ENCODE results near the gene AMPD1. TPM values are rescaled to one million over a fixed set of nuclear protein-coding genes. Genes with fewer than 3 reads are reported as not detected.

Gene AMPD1
- total RNA-seq, 1 donor from 2014 or later, result not detected

GRCh38 chr1:114668373-114668772 lies 27.0 kb downstream of the AMPD1 start:
- H3K4me3 Mint-ChIP-seq (ENCODE audit: low read depth), result no peak overlapping the region
- DNase-seq (ENCODE audit: low spot score), result no peak
- no peak overlapping the region for H3K27ac Mint-ChIP-seq
- no peaks in the 10 kb centered on the region for H3K36me3 Mint-ChIP-seq (ENCODE audit: low read depth)
- intact Hi-C loops (cut with micrococcal nuclease), result no loop called here
- H3K4me1 Mint-ChIP-seq (ENCODE audit: low read depth), result peaks cover 4% of the 10 kb centered on the region
- no peaks in the 10 kb centered on the region for H3K9me3 Mint-ChIP-seq
- peaks cover 31% of the 10 kb centered on the region for H3K27me3 Mint-ChIP-seq (ENCODE audit: low read depth)

- Mint-ChIP-seq H3K9me3 (no peaks in the 10 kb centered on the region), H3K4me3 (ENCODE audit: low read depth) (no peak overlapping the region), H3K36me3 (ENCODE audit: low read depth) (no peaks in the 10 kb centered on the region), H3K27ac (no peak overlapping the region), H3K27me3 (ENCODE audit: low read depth) (peaks cover 29% of the 10 kb centered on the region), H3K4me1 (ENCODE audit: low read depth) (peaks cover 4% of the 10 kb centered on the region)
- DNase-seq (ENCODE audit: low spot score), result no peak
- intact Hi-C loops (cut with micrococcal nuclease), result no loop called here
Measured at GRCh38 chr1:114666954-114667353, 28.4 kb downstream of the AMPD1 start.

- H3K27ac Mint-ChIP-seq, result no peak overlapping the region
- no peak for DNase-seq (ENCODE audit: low spot score)
- H3K4me1 Mint-ChIP-seq (ENCODE audit: low read depth), result no peaks in the 10 kb centered on the region
- no peaks in the 10 kb centered on the region for H3K36me3 Mint-ChIP-seq (ENCODE audit: low read depth)
- peaks cover 24% of the 10 kb centered on the region for H3K27me3 Mint-ChIP-seq (ENCODE audit: low read depth)
- H3K9me3 Mint-ChIP-seq, result no peaks in the 10 kb centered on the region
- no peak overlapping the region for H3K4me3 Mint-ChIP-seq (ENCODE audit: low read depth)
- intact Hi-C loops (cut with micrococcal nuclease), result no loop called here
Measured at GRCh38 chr1:114660238-114660637, 35.1 kb downstream of the AMPD1 start.

GRCh38 chr1:114651893-114652292 lies 43.5 kb downstream of the AMPD1 start:
- no peak overlapping the region for H3K27ac Mint-ChIP-seq
- intact Hi-C loops (cut with micrococcal nuclease), result no loop called here
- H3K4me1 Mint-ChIP-seq (ENCODE audit: low read depth), result no peaks in the 10 kb centered on the region
- H3K36me3 Mint-ChIP-seq (ENCODE audit: low read depth), result no peaks in the 10 kb centered on the region
- no peaks in the 10 kb centered on the region for H3K27me3 Mint-ChIP-seq (ENCODE audit: low read depth)
- H3K9me3 Mint-ChIP-seq, result no peaks in the 10 kb centered on the region
- no peak for DNase-seq (ENCODE audit: low spot score)
- H3K4me3 Mint-ChIP-seq (ENCODE audit: low read depth), result no peak overlapping the region

- H3K4me3 Mint-ChIP-seq (ENCODE audit: low read depth), result no peak overlapping the region
- H3K27ac Mint-ChIP-seq, result no peak overlapping the region
- no peaks in the 10 kb centered on the region for H3K4me1 Mint-ChIP-seq (ENCODE audit: low read depth)
- no peaks in the 10 kb centered on the region for H3K36me3 Mint-ChIP-seq (ENCODE audit: low read depth)
- H3K9me3 Mint-ChIP-seq, result no peaks in the 10 kb centered on the region
- intact Hi-C loops (cut with micrococcal nuclease), result no loop called here
- DNase-seq (ENCODE audit: low spot score), result no peak
- H3K27me3 Mint-ChIP-seq (ENCODE audit: low read depth), result peaks cover 5% of the 10 kb centered on the region
Measured at GRCh38 chr1:114648503-114648902, 46.8 kb downstream of the AMPD1 start.

- H3K27ac Mint-ChIP-seq, result no peak overlapping the region
- intact Hi-C loops (cut with micrococcal nuclease), result no loop called here
- no peaks in the 10 kb centered on the region for H3K36me3 Mint-ChIP-seq (ENCODE audit: low read depth)
- H3K4me3 Mint-ChIP-seq (ENCODE audit: low read depth), result no peak overlapping the region
- no peak for DNase-seq (ENCODE audit: low spot score)
- no peaks in the 10 kb centered on the region for H3K4me1 Mint-ChIP-seq (ENCODE audit: low read depth)
- H3K9me3 Mint-ChIP-seq, result no peaks in the 10 kb centered on the region
- H3K27me3 Mint-ChIP-seq (ENCODE audit: low read depth), result peaks cover 21% of the 10 kb centered on the region
Measured at GRCh38 chr1:114641377-114641776, 54.0 kb downstream of the AMPD1 start.

GRCh38 chr1:114638910-114639309 lies 56.4 kb downstream of the AMPD1 start:
- no peak for DNase-seq (ENCODE audit: low spot score)
- H3K27me3 Mint-ChIP-seq (ENCODE audit: low read depth), result peaks cover 20% of the 10 kb centered on the region
- H3K9me3 Mint-ChIP-seq, result no peaks in the 10 kb centered on the region
- H3K4me1 Mint-ChIP-seq (ENCODE audit: low read depth), result no peaks in the 10 kb centered on the region
- H3K36me3 Mint-ChIP-seq (ENCODE audit: low read depth), result no peaks in the 10 kb centered on the region
- no peak overlapping the region for H3K27ac Mint-ChIP-seq
- H3K4me3 Mint-ChIP-seq (ENCODE audit: low read depth), result no peak overlapping the region
- intact Hi-C loops (cut with micrococcal nuclease), result no loop called here

GRCh38 chr1:114632427-114632826 lies 62.9 kb downstream of the AMPD1 start:
- intact Hi-C loops (cut with micrococcal nuclease), result no loop called here
- Mint-ChIP-seq H3K4me1 (ENCODE audit: low read depth) (no peaks in the 10 kb centered on the region), H3K36me3 (ENCODE audit: low read depth) (no peaks in the 10 kb centered on the region), H3K9me3 (no peaks in the 10 kb centered on the region), H3K27me3 (ENCODE audit: low read depth) (peaks cover 11% of the 10 kb centered on the region), H3K27ac (no peak overlapping the region), H3K4me3 (ENCODE audit: low read depth) (no peak overlapping the region)
- no peak for DNase-seq (ENCODE audit: low spot score)

- Mint-ChIP-seq H3K27me3 (ENCODE audit: low read depth) (peaks cover 10% of the 10 kb centered on the region), H3K27ac (no peak overlapping the region), H3K4me3 (ENCODE audit: low read depth) (no peak overlapping the region), H3K9me3 (no peaks in the 10 kb centered on the region), H3K36me3 (ENCODE audit: low read depth) (no peaks in the 10 kb centered on the region), H3K4me1 (ENCODE audit: low read depth) (no peaks in the 10 kb centered on the region)
- intact Hi-C loops (cut with micrococcal nuclease), result no loop called here
- DNase-seq (ENCODE audit: low spot score), result no peak
Measured at GRCh38 chr1:114627107-114627506, 68.2 kb downstream of the AMPD1 start.

GRCh38 chr1:114623364-114623763 lies 72.0 kb downstream of the AMPD1 start:
- H3K36me3 Mint-ChIP-seq (ENCODE audit: low read depth), result no peaks in the 10 kb centered on the region
- H3K27me3 Mint-ChIP-seq (ENCODE audit: low read depth), result peaks cover 12% of the 10 kb centered on the region
- no peak for DNase-seq (ENCODE audit: low spot score)
- H3K4me1 Mint-ChIP-seq (ENCODE audit: low read depth), result no peaks in the 10 kb centered on the region
- H3K4me3 Mint-ChIP-seq (ENCODE audit: low read depth), result no peak overlapping the region
- no peaks in the 10 kb centered on the region for H3K9me3 Mint-ChIP-seq
- H3K27ac Mint-ChIP-seq, result no peak overlapping the region
- intact Hi-C loops (cut with micrococcal nuclease), result no loop called here

Other genes with a start within 250 kb of the AMPD1 start
- 41.5 and 44.7 TPM in 2 replicates for gene TRIM33, start 184.3 kb downstream of the AMPD1 start, total RNA-seq
- 52.1 and 54.1 TPM in 2 replicates for gene BCAS2, start 113.9 kb downstream of the AMPD1 start, total RNA-seq
- gene DENND2C, start 25.5 kb downstream of the AMPD1 start, total RNA-seq, result 0.21 and 0.30 TPM in 2 replicates
- 63.3 and 64.5 TPM in 2 replicates for gene NRAS, start 21.2 kb upstream of the AMPD1 start, total RNA-seq
- gene CSDE1, start 62.4 kb upstream of the AMPD1 start, total RNA-seq, result 411 and 414 TPM in 2 replicates
- gene SIKE1, start 85.1 kb upstream of the AMPD1 start, total RNA-seq, result 57.6 and 64.2 TPM in 2 replicates
- not detected in 2 replicates for gene SYCP1, start 159.3 kb upstream of the AMPD1 start, total RNA-seq

Measured in activated T-helper 2 cell treated with anti-CD3 and anti-CD28 coated beads, Interferon-gamma antibody, Interleukin-2, Interleukin-4, amounts not matched to agents 10 μg/mL and 5 μg/mL and 100 μg/mL, durations not matched to agents 14 hours and 24 hours and 36 hours (primary cell).